GM19239 (cell line): Measurements from ENCODE around the gene DOCK4.

Experiments
- DNase-seq: peaks from one replicate; pipeline ENCODE4 v3.0.0; 2011; ENCODE audit warnings: low spot score; ENCODE audit not compliant: insufficient read length
- FAIRE-seq: peaks from 2 replicates; lab custom pipeline; 2011; peaks lifted over from hg19 to GRCh38; lab: Jason Lieb, UNC

DOCK4 gene

GRCh38 chr7:111803015-111803758 is 403.0 kb downstream of the DOCK4 start:
- no peak for DNase-seq
- FAIRE-seq, result no peak

- DNase-seq, result no peak
- no peak for FAIRE-seq
These were observed 403.9 kb downstream of the DOCK4 start for GRCh38 chr7:111802194-111802772.

- no peak for DNase-seq
These were observed 404.9 kb downstream of the DOCK4 start for GRCh38 chr7:111801277-111801676.

GRCh38 chr7:111796671-111797070 is 409.5 kb downstream of the DOCK4 start:
- DNase-seq (no peak), FAIRE-seq (no peak)

More at GRCh38 chr7:111801277-111801676, 404.9 kb downstream of the DOCK4 start:
- no peak for FAIRE-seq

GRCh38 chr7:111789870-111790269 is 416.3 kb downstream of the DOCK4 start:
- FAIRE-seq (no peak), DNase-seq (no peak)

- DNase-seq, result no peak
- no peak for FAIRE-seq
These were observed 417.2 kb downstream of the DOCK4 start for GRCh38 chr7:111789048-111789320.

GRCh38 chr7:111788286-111789047 is 417.7 kb downstream of the DOCK4 start:
- DNase-seq (no peak), FAIRE-seq (no peak)

- no peak for FAIRE-seq
- DNase-seq, result no peak
These were observed 418.5 kb downstream of the DOCK4 start for GRCh38 chr7:111787741-111788140.

- DNase-seq, result no peak
- no peak for FAIRE-seq
These were observed 419.1 kb downstream of the DOCK4 start for GRCh38 chr7:111787099-111787498.

- no peak for FAIRE-seq
- DNase-seq, result no peak
These were observed 421.1 kb downstream of the DOCK4 start for GRCh38 chr7:111785076-111785475.

GRCh38 chr7:111784296-111784695 is 421.9 kb downstream of the DOCK4 start:
- FAIRE-seq, result no peak

GRCh38 chr7:111783854-111784253 is 422.3 kb downstream of the DOCK4 start:
- no peak for FAIRE-seq
- no peak for DNase-seq

More at GRCh38 chr7:111784296-111784695, 421.9 kb downstream of the DOCK4 start:
- no peak for DNase-seq

- no peak for FAIRE-seq
These were observed 425.7 kb downstream of the DOCK4 start for GRCh38 chr7:111780527-111780926.

GRCh38 chr7:111775206-111775605 is 431.0 kb downstream of the DOCK4 start:
- DNase-seq (no peak), FAIRE-seq (no peak)

More at GRCh38 chr7:111780527-111780926, 425.7 kb downstream of the DOCK4 start:
- DNase-seq, result no peak

GRCh38 chr7:111772716-111773115 is 433.5 kb downstream of the DOCK4 start:
- DNase-seq (no peak), FAIRE-seq (no peak)

- DNase-seq (no peak), FAIRE-seq (no peak)
These were observed 434.6 kb downstream of the DOCK4 start for GRCh38 chr7:111771638-111772037.

- no peak for FAIRE-seq
- DNase-seq, result no peak
These were observed 436.1 kb downstream of the DOCK4 start for GRCh38 chr7:111770116-111770515.

- no peak for FAIRE-seq
- DNase-seq, result no peak
These were observed 440.2 kb downstream of the DOCK4 start for GRCh38 chr7:111765751-111766643.

GRCh38 chr7:111763221-111763801 is 442.9 kb downstream of the DOCK4 start:
- FAIRE-seq (no peak), DNase-seq (peak; percentile 2)

- FAIRE-seq (no peak), DNase-seq (no peak)
These were observed 443.4 kb downstream of the DOCK4 start for GRCh38 chr7:111762799-111763198.
